Ramos (cell line): ENCODE measurements around the gene UBQLN3.

Source experiments
- in situ Hi-C: fragments of 300-500 bp; cut with MboI; formaldehyde crosslinking; loops from one replicate; pipeline ENCODE4 v1.14.3; 2022; ENCODE audit warnings: low sequenced_read_pairs; ENCODE audit not compliant: unreplicated experiment

Gene UBQLN3

GRCh38 chr11:5509803-5510202 lies at the start of gene UBQLN3:
Gene UBQLN3 (minus strand): TSS chr11:5509957. CDS start chr11:5509558, 399 bp downstream.
- in situ Hi-C loops, result no loop called here

DNA sequence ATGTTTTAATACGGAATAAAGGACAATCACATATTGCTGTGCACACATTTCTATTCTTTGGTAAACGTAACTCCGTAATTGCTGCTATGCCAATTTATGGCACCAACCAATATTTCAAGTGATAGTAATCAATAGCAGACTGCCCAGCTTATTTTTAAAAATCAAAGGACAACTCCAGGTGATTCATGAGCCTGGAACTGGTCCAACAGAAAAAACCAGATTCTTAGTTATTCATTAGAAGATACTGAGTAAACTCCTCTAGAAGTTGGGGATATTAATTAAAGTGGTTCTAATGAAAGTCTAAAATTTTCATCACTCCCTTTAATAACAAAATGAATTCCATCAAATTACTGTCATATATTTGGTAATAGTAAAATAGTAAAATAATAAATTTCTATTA lies 48.0 kb upstream of the UBQLN3 start:
- in situ Hi-C loops, result no loop called here

DNA sequence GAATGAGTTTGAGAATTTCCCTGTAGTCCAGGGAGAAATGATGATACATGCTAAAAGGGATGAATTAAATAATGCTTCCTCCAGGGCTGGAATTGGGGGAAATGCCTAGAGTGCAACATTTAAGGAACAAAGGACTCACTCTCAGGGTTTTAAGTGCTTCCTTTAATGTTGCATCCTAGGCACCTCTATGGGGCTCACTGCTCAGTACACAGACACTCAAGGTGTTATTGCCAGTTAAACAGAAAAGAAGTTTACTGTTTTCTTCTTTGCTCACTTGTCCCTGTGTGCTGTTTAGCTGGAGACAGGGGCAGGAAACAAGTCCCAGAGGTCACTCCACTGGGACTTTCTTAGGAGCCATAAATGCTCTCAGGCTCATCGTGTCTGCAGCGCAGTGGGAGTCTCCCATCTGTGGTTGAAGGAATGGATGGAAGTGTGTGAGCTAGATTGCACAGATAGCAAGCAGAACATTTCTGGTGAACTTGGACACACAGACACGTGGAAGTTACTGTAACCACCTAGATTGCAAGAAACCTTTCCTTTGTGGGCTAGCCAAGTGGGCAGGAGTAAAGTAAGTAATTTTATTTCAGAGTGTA lies 46.9 kb upstream of the UBQLN3 start:
- in situ Hi-C loops, result no loop called here

DNA sequence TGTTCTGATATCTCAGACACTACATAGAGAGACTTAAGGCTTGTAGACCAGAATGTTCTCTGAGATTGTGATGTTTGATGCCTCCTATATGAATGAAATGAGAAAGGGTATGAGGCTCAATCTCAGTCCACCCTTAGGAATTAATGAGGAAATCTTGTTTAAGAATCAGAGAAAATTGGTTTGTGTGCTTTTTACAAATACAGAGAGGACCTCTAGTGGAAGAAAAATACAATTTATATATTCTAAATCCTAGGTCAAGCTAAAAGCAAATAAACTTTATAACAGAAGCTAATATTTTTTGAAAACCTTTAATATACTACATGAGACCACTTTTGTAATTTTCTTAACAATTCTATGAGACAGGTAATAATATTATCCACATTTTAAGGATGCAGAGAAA lies 43.6 kb upstream of the UBQLN3 start:
- in situ Hi-C loops, result no loop called here

- in situ Hi-C loops, result no loop called here
Observed at GRCh38 chr11:5550440-5551095, 40.8 kb upstream of the UBQLN3 start.

- in situ Hi-C loops, result no loop called here
Observed at GRCh38 chr11:5548440-5548839, 38.7 kb upstream of the UBQLN3 start, which contains the start of gene OR52H1. Gene OR52H1 (minus strand): TSS chr11:5548540. CDS start chr11:5545505, 3,035 bp downstream.

- in situ Hi-C loops, result no loop called here
Observed at GRCh38 chr11:5547982-5548381, 38.2 kb upstream of the UBQLN3 start.

DNA sequence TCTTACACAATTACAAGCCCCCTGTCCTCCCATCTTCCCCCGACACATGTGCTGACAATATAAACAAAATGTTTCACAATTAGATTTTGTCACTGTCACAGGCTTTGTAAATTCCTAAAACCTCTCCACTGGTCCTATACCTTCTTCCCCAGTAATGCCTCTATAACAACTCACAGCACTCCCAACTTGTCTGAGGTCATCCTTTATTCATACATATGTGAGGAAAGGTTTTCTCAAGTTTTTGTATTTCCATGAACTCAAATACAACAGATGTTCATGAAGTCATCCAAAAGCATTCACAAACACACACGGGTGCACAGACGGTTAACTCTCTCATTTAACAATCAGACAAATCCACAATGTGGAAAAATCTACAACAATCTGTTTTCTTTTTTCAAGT lies 36.7 kb upstream of the UBQLN3 start:
- in situ Hi-C loops, result no loop called here

DNA sequence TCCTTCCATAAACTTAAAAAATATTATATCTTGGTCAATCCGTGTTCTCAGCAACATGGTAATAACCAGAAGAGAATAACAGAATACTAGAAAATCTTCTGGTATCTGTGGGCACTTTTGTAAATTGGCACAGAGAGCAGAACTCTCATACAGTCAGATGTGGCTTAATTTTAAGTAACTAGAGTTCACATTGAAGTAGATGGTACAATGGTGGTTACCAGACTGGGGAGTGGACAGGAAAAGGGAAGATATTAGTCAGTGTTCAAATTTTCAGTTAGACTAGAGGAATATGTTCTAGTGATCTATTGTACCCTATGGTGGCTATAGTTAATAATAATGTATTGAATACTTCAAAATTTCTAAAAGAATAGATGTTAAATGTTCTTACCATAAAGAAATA lies 31.7 kb upstream of the UBQLN3 start:
- in situ Hi-C loops, result no loop called here

GRCh38 chr11:5536482-5536881 lies 26.7 kb upstream of the UBQLN3 start:
- in situ Hi-C loops, result no loop called here

GRCh38 chr11:5534046-5534445 lies 24.3 kb upstream of the UBQLN3 start:
- in situ Hi-C loops, result no loop called here

GRCh38 chr11:5531053-5531831 lies 21.5 kb upstream of the UBQLN3 start:
- in situ Hi-C loops, result no loop called here

GRCh38 chr11:5528495-5528894 lies 18.7 kb upstream of the UBQLN3 start:
- in situ Hi-C loops, result no loop called here

DNA sequence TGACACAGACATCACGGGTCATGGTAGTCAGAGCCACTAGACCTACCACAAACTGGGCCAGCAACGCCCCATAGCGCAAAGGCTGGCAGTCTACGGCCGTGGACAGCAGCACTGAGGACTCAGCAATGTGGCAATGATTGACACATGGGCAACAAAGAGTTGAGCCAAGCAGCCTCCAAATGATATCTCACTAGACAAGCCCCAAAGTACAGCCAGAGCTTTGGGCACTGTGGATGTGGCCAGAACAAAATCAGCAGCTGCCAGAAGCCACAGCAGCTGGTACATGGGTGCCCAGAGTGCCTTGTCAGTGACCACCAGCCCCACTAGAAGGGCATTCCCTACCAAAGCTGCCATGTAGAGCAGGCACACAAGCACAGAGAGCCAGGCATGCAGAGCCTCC lies 18.0 kb upstream of the UBQLN3 start:
- in situ Hi-C loops, result no loop called here

- in situ Hi-C loops, result no loop called here
Observed at GRCh38 chr11:5524756-5525155, 15.0 kb upstream of the UBQLN3 start.

GRCh38 chr11:5522308-5522707 lies 12.6 kb upstream of the UBQLN3 start:
- in situ Hi-C loops, result no loop called here

GRCh38 chr11:5521540-5521939 lies 11.8 kb upstream of the UBQLN3 start:
- in situ Hi-C loops, result no loop called here

- in situ Hi-C loops, result no loop called here
Observed at GRCh38 chr11:5516599-5516998, 6.8 kb upstream of the UBQLN3 start, which contains the start of gene UBQLNL. Gene UBQLNL (minus strand): TSS chr11:5516699. CDS start chr11:5516441, 258 bp downstream.

GRCh38 chr11:5514841-5515240 lies 5.1 kb upstream of the UBQLN3 start:
- in situ Hi-C loops, result no loop called here

GRCh38 chr11:5508605-5509004 lies 1.2 kb downstream of the UBQLN3 start:
- in situ Hi-C loops, result no loop called here

GRCh38 chr11:5507933-5508305 lies 1.8 kb downstream of the UBQLN3 start:
- in situ Hi-C loops, result no loop called here
